Measurements from ENCODE around the gene C1QC.

C1QC gene

GRCh38 chr1:22689505-22689904 is 46.1 kb downstream of the C1QC start:
- H3K4me3 ChIP-seq: no peak overlapping the region
- H3K27ac ChIP-seq: no peak overlapping the region
- H3K4me2 ChIP-seq: no peak overlapping the region
- H3K36me3 ChIP-seq: no peaks in the 10 kb centered on the region
- H3K27me3 ChIP-seq: no peaks in the 10 kb centered on the region
- no peak overlapping the region for H3K9ac ChIP-seq
- no peaks in the 10 kb centered on the region for H3K9me3 ChIP-seq
- no peaks in the 10 kb centered on the region for H3K4me1 ChIP-seq
- H4K20me1 ChIP-seq: no peaks in the 10 kb centered on the region
- TF ChIP-seq Cebpa-rat (IDR thresholded peaks at IDR 0.05): no peak

- no peaks in the 10 kb centered on the region for H3K36me3 ChIP-seq
- no peaks in the 10 kb centered on the region for H3K27me3 ChIP-seq
- H3K9me3 ChIP-seq: no peaks in the 10 kb centered on the region
- no peak overlapping the region for H3K4me2 ChIP-seq
- no peak overlapping the region for H3K9ac ChIP-seq
- no peaks in the 10 kb centered on the region for H3K4me1 ChIP-seq
- no peak overlapping the region for H3K27ac ChIP-seq
- TF ChIP-seq Cebpa-rat (IDR thresholded peaks at IDR 0.05): no peak
- H4K20me1 ChIP-seq: no peaks in the 10 kb centered on the region
- H3K4me3 ChIP-seq: no peak overlapping the region
These were observed 47.8 kb downstream of the C1QC start for GRCh38 chr1:22691031-22691753.

- no peaks in the 10 kb centered on the region for H3K9me3 ChIP-seq
- no peaks in the 10 kb centered on the region for H3K27me3 ChIP-seq
- no peak overlapping the region for H3K27ac ChIP-seq
- no peak for TF ChIP-seq Cebpa-rat (IDR thresholded peaks at IDR 0.05)
- H4K20me1 ChIP-seq: no peaks in the 10 kb centered on the region
- no peak overlapping the region for H3K4me2 ChIP-seq
- no peak overlapping the region for H3K9ac ChIP-seq
- H3K4me1 ChIP-seq: no peaks in the 10 kb centered on the region
- H3K4me3 ChIP-seq: no peak overlapping the region
- no peaks in the 10 kb centered on the region for H3K36me3 ChIP-seq
These were observed 50.7 kb downstream of the C1QC start for GRCh38 chr1:22694172-22694571.

- no peak overlapping the region for H3K27ac ChIP-seq
- H3K9ac ChIP-seq: no peak overlapping the region
- no peaks in the 10 kb centered on the region for H3K9me3 ChIP-seq
- no peak for TF ChIP-seq Cebpa-rat (IDR thresholded peaks at IDR 0.05)
- H3K4me1 ChIP-seq: no peaks in the 10 kb centered on the region
- H4K20me1 ChIP-seq: no peaks in the 10 kb centered on the region
- H3K4me2 ChIP-seq: no peak overlapping the region
- no peaks in the 10 kb centered on the region for H3K27me3 ChIP-seq
- no peak overlapping the region for H3K4me3 ChIP-seq
- no peaks in the 10 kb centered on the region for H3K36me3 ChIP-seq
These were observed 53.2 kb downstream of the C1QC start for GRCh38 chr1:22696610-22697009.

Measured in BLaER1 (cell line).